Measurements from ENCODE around the gene FAM219A.

GRCh38 chr9:34451545-34451944 lies 6.8 kb downstream of the FAM219A start:
- TF ChIP-seq CTCF (IDR thresholded peaks at IDR 0.05): no peak
- no peak for TF ChIP-seq POLR2AphosphoS5 (IDR thresholded peaks at IDR 0.05)

Measured in esophagus muscularis mucosa (tissue), 3 donors.